ENCODE results near the gene VTI1A. TPM values are rescaled to one million over a fixed set of nuclear protein-coding genes. Genes with fewer than 3 reads are reported as not detected.

VTI1A gene
- total and polyA plus RNA-seq, 2 of the 8 experiments (the other 6 are each of a cell fraction or from before 2014, with no cell fraction given): 6.0 to 20.0 TPM

DNA sequence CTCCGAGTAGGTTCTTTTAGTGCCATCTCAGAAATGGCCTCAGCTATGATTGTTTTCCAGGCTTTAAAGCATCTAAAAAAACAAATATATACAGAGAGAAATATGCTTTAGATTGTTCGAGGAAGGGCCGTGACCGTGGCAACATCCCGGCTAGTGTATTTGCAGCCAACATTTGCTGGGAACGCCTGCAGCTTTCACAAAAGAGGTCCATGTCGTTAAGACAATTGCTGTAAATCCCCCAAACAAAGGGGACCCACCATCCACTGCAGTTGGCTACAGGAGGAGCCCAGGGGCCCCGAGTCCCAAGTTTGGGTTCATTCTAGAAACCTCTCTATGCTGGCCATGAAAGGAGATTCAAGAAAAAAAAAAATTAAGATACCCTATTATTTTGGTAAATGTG is 350.2 kb downstream of the VTI1A start:
- no peak overlapping the region for H3K18ac ChIP-seq (ENCODE audit: extremely low read depth, low read length)
- H4K5ac ChIP-seq (ENCODE audit: insufficient read length, low read depth, low read length): no peak overlapping the region
- H3K4me3 ChIP-seq (ENCODE audit: extremely low read depth in 1 of 4, insufficient read depth in 2 of 4, low read depth in 3 of 4, low read length in 4 of 4): no peak overlapping the region
- H2BK5ac ChIP-seq (ENCODE audit: low read depth, low read length): no peak overlapping the region
- no peak overlapping the region for H3K4me2 ChIP-seq (ENCODE audit: insufficient read depth in 1 of 2, low read depth in 2 of 2, low read length in 2 of 2)
- H3K79me1 ChIP-seq (ENCODE audit: low read depth, low read length): no peaks in the 10 kb centered on the region
- H2BK20ac ChIP-seq (ENCODE audit: low read length): no peak overlapping the region
- FAIRE-seq (no peak), DNase-seq (ENCODE audit: low read depth in 1 of 2, low spot score in 2 of 2) (peak in 1 of 2 experiments; percentile 48)
- H3K4ac ChIP-seq (replicated peaks; ENCODE audit: insufficient read length, low read depth, low read length): no peak overlapping the region
- H3K27ac ChIP-seq (ENCODE audit: low read depth, low read length): no peak overlapping the region
- ChIA-PET CTCF (ENCODE audit: partially characterized antibody) (no interaction called here), POLR2A (ENCODE audit: partially characterized antibody) (no interaction called here)
- H4K8ac ChIP-seq (ENCODE audit: extremely low read depth, insufficient read depth, low read length): 0 out of 2 replicates have a peak overlapping the region, but pooled peaks have one; percentile 7
- H2BK120ac ChIP-seq (replicated peaks; ENCODE audit: low read depth, low read length): no peak overlapping the region
- H3K14ac ChIP-seq (ENCODE audit: insufficient read length): no peak overlapping the region
- H4K91ac ChIP-seq (replicated peaks; ENCODE audit: insufficient read length, low read length): no peak overlapping the region
- H2BK15ac ChIP-seq (ENCODE audit: low read length): no peak overlapping the region
- H2BK12ac ChIP-seq (ENCODE audit: low read depth, low read length): no peak overlapping the region
- H3K23me2 ChIP-seq (ENCODE audit: low read depth, low read length): no peaks in the 10 kb centered on the region
- H3K23ac ChIP-seq (ENCODE audit: insufficient read length): no peak overlapping the region
- no peaks in the 10 kb centered on the region for H3K9me3 ChIP-seq (ENCODE audit: insufficient read depth in 2 of 2, low read depth in 1 of 2, low read length in 1 of 2)
- 61% methylated on average over 8 of the region's 8 CpGs; no CpG with 5 or more reads in 1 of the 2 experiments for WGBS, 2 experiments (ENCODE audit: extremely low coverage in 1 of 2, insufficient coverage in 1 of 2, insufficient read length in 1 of 2, insufficient replicate concordance in 2 of 2, low coverage in 1 of 2, low lambda C conversion rate in 2 of 2, missing lambda C conversion rate in 1 of 2)
- H2AK5ac ChIP-seq (ENCODE audit: low read depth, low read length): no peak overlapping the region
- H3K79me2 ChIP-seq (ENCODE audit: control insufficient read depth in 1 of 2, insufficient read depth in 2 of 2, low read length in 2 of 2): no peaks in the 10 kb centered on the region
- no peak overlapping the region for H3K9ac ChIP-seq (replicated peaks in 1 of 4; ENCODE audit: extremely low read depth in 1 of 4, low read depth in 3 of 4, low read length in 3 of 4)
- no peaks in the 10 kb centered on the region for H4K20me1 ChIP-seq (replicated peaks in 1 of 2; ENCODE audit: control insufficient read depth in 1 of 2, insufficient read depth in 2 of 2, low read length in 2 of 2)
- H3K36me3 ChIP-seq (ENCODE audit: control insufficient read depth in 2 of 4, insufficient read depth in 4 of 4, low read length in 3 of 4): no peaks in the 10 kb centered on the region
- no peaks in the 10 kb centered on the region for H3K27me3 ChIP-seq (replicated peaks in 1 of 4; ENCODE audit: control insufficient read depth in 3 of 4, extremely low read depth in 1 of 4, insufficient read depth in 3 of 4, low read length in 3 of 4)
- H2AFZ ChIP-seq (ENCODE audit: low read length): no peak overlapping the region
- H3K56ac ChIP-seq (replicated peaks; ENCODE audit: insufficient read length, low read depth, low read length): no peak overlapping the region
- H3K4me1 ChIP-seq (replicated peaks in 1 of 4; ENCODE audit: control insufficient read depth in 3 of 4, insufficient read depth in 4 of 4, low read length in 3 of 4): peaks cover 5 to 23% (median 11%) of the 10 kb centered on the region in 4 experiments
- TF ChIP-seq CREB1 (IDR thresholded peaks at IDR 0.05): no peak
- TF ChIP-seq SUZ12 (IDR thresholded peaks at IDR 0.05; ENCODE audit: low read length): no peak
- no peak for TF ChIP-seq RBBP5 (IDR thresholded peaks at IDR 0.05; ENCODE audit: borderline replicate concordance, low read depth, low read length)
- no peak for TF ChIP-seq PHF8 (conservative IDR thresholded peaks at IDR 0.05; ENCODE audit: low read depth, low read length)
- TF ChIP-seq, protein P1, sequence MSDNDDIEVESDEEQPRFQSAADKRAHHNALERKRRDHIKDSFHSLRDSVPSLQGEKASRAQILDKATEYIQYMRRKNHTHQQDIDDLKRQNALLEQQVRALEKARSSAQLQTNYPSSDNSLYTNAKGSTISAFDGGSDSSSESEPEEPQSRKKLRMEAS (IDR thresholded peaks at IDR 0.05): no peak
